Endothelial cell of umbilical vein (primary cell): ENCODE measurements around the gene STRIP2. TPM values are rescaled to one million over a fixed set of nuclear protein-coding genes. Genes with fewer than 3 reads are reported as not detected.

Source experiments
- BruUV-seq: library from RNA; stranded (reverse); fragments of 400-500 nt; replicated peaks from 2 replicates; lab custom pipeline; 2021; lab: Mats Ljungman, UMichigan
- CTCF ChIA-PET: fragments of 300-600, 350-600 bp; sonication (Branson Sonifier 250); formaldehyde crosslinking; loops from one replicate; lab custom pipeline; 2021; ENCODE audit warnings: antibody characterized with exemption, inconsistent platforms; lab: Charles Lee
- POLR2A ChIA-PET: fragments of 300-600, 350-600 bp; sonication (Branson Sonifier 250); formaldehyde crosslinking; loops from one replicate; lab custom pipeline; 2021; ENCODE audit warnings: antibody characterized with exemption, inconsistent platforms; lab: Charles Lee
- DNase-seq: peaks from one replicate; pipeline ENCODE4 v3.0.0-alpha.2; 2011; ENCODE audit warnings: low read depth, low spot score
- FAIRE-seq: peaks from 2 replicates; lab custom pipeline; 2011; peaks lifted over from hg19 to GRCh38; lab: Jason Lieb, UNC
- H2AFZ ChIP-seq: 2 replicates; pipeline ENCODE4 v1.6.0; 2012; ENCODE audit warnings: low read depth, low read length, control low read depth, inconsistent platforms
- H3K27ac ChIP-seq: 2 replicates; pipeline ENCODE4 v1.5.1; 2011; ENCODE audit warnings: low read depth, mild to moderate bottlenecking, control low read depth, low read length, moderate library complexity; ENCODE audit not compliant: insufficient read depth
- H3K27me3 ChIP-seq, 2 experiments: 2 replicates each; pipeline versions ENCODE4 v1.6.0 to v1.6.1; 2011; ENCODE audit warnings: low read length in 2 of 2, mixed read lengths in 1 of 2; ENCODE audit not compliant: control insufficient read depth in 2 of 2, insufficient read depth in 2 of 2
- H3K36me3 ChIP-seq, 2 experiments: 2 replicates in 1 of 2; 3 replicates in 1 of 2; pipeline ENCODE4 v1.5.1; 2011; ENCODE audit warnings: low read length in 2 of 2, mild to moderate bottlenecking in 1 of 2, moderate library complexity in 1 of 2; ENCODE audit not compliant: control insufficient read depth in 2 of 2, insufficient read depth in 2 of 2; ENCODE audit errors: extremely low read depth in 1 of 2
- H3K4me1 ChIP-seq: 3 replicates; pipeline ENCODE4 v1.5.1; 2011; ENCODE audit warnings: mild to moderate bottlenecking, low read length; ENCODE audit not compliant: control insufficient read depth, insufficient read depth; ENCODE audit errors: extremely low read depth
- H3K4me2 ChIP-seq: 2 replicates; pipeline ENCODE4 v1.6.1; 2011; ENCODE audit warnings: low read length, control low read depth, mixed read lengths; ENCODE audit not compliant: insufficient read depth
- H3K4me3 ChIP-seq, 3 experiments: fragments of 200-600 bp in 1 of 3; sonication (generic), shearing (Covaris generic) in 1 of 3; replicated peaks in 1 of 3; 2 replicates each; pipeline ENCODE4 v1.5.1; 2011 to 2016; ENCODE audit warnings: control low read depth in 3 of 3, low read length in 3 of 3, mild to moderate bottlenecking in 2 of 3, inconsistent platforms in 1 of 3, low read depth in 1 of 3, moderate library complexity in 1 of 3; ENCODE audit not compliant: insufficient read depth in 1 of 3
- H3K79me2 ChIP-seq: 2 replicates; pipeline ENCODE4 v1.6.0; 2012; ENCODE audit warnings: low read length, inconsistent platforms; ENCODE audit not compliant: control insufficient read depth, insufficient read depth
- H3K9ac ChIP-seq: replicated peaks from 2 replicates; pipeline ENCODE3; 2011; ENCODE audit warnings: low read length, control low read depth; ENCODE audit not compliant: insufficient read depth; ENCODE audit errors: extremely low read depth
- H3K9me1 ChIP-seq: replicated peaks from 3 replicates; pipeline ENCODE4 v1.6.0; 2011; ENCODE audit warnings: mild to moderate bottlenecking, low read length; ENCODE audit not compliant: control insufficient read depth, insufficient read depth; ENCODE audit errors: extremely low read depth
- H3K9me3 ChIP-seq: replicated peaks from 2 replicates; pipeline ENCODE4 v1.5.1; 2012; ENCODE audit warnings: low read length, inconsistent platforms; ENCODE audit not compliant: control insufficient read depth, insufficient read depth
- H4K20me1 ChIP-seq: replicated peaks from 2 replicates; pipeline ENCODE3; 2011; ENCODE audit warnings: mild to moderate bottlenecking, low read length; ENCODE audit not compliant: control insufficient read depth, insufficient read depth; ENCODE audit errors: extremely low read depth
- EZH2 ChIP-seq: IDR thresholded peaks from 2 replicates; pipeline ENCODE4 v1.6.1; 2012; ENCODE audit warnings: borderline replicate concordance, low read depth, mild to moderate bottlenecking, moderate library complexity, low read length, inconsistent platforms; ENCODE audit not compliant: severe bottlenecking
- FOS ChIP-seq: IDR thresholded peaks from 2 replicates; pipeline ENCODE4 v1.6.1; 2011; ENCODE audit warnings: mild to moderate bottlenecking, low read length, moderate library complexity, borderline replicate concordance; ENCODE audit not compliant: insufficient read depth
- GATA2 ChIP-seq: IDR thresholded peaks from 2 replicates; pipeline ENCODE4 v1.7.0; 2011; ENCODE audit warnings: low read depth, mild to moderate bottlenecking, moderate library complexity, mixed read lengths, low read length; ENCODE audit not compliant: insufficient read length, insufficient read depth
- JUN ChIP-seq: IDR thresholded peaks from 2 replicates; pipeline ENCODE4 v1.6.1; 2011; ENCODE audit warnings: borderline replicate concordance, low read depth; ENCODE audit not compliant: insufficient read length, insufficient read depth
- MYC ChIP-seq: IDR thresholded peaks from one replicate; pipeline ENCODE4 v1.6.1; 2011; ENCODE audit warnings: mild to moderate bottlenecking, low read depth, low read length
- POLR2A ChIP-seq: IDR thresholded peaks from 2 replicates; pipeline ENCODE4 v1.6.1; 2012; ENCODE audit warnings: low read depth, mild to moderate bottlenecking, control low read depth, low read length
- POLR2AphosphoS5 ChIP-seq: IDR thresholded peaks from 2 replicates; pipeline ENCODE4 v1.6.1; 2012; ENCODE audit warnings: low read depth, mild to moderate bottlenecking, control low read depth, low read length, moderate library complexity; ENCODE audit not compliant: insufficient read depth
- dilution Hi-C: fragments of 300-500 bp; cut with MboI; formaldehyde crosslinking; loops from one replicate; pipeline ENCODE4 v1.15.0; 2019; ENCODE audit warnings: low sequenced_read_pairs; ENCODE audit not compliant: extremely low pct_ligation_motif_present
- intact Hi-C: fragments of 100-400 bp; cut with micrococcal nuclease; formaldehyde crosslinking; loops from one replicate; pipeline ENCODE4 v1.10.0; 2022
- polyA plus RNA-seq, 4 experiments: library from polyadenylated mRNA; depleted of rRNA in 3 of 4; stranded (reverse) in 3 of 4; unstranded in 1 of 4; fragments of >200 nt; gene quantifications; 2 replicates each; pipeline versions ENCODE4 v1.2.1 to v1.2.3, GENCODE V29; 2011 to 2012; ENCODE audit warnings: missing spikeins in 1 of 4
- total RNA-seq: library from RNA; stranded (reverse); gene quantifications from 2 replicates; pipeline ENCODE4 v1.2.3, GENCODE V29; 2021
- TF ChIP-seq, protein P1 (sequence below): IDR thresholded peaks from 2 replicates; pipeline ENCODE4 v1.6.1; 2011; ENCODE audit not compliant: insufficient read depth, insufficient read length
- TF ChIP-seq, protein P2 (sequence below), 2 donors: IDR thresholded peaks; 1 replicate in 1 of 2; 2 replicates in 1 of 2; pipeline ENCODE4 v1.5.1; 2011; ENCODE audit warnings: low read length in 2 of 2, mild to moderate bottlenecking in 2 of 2, moderate library complexity in 2 of 2, control low read depth in 1 of 2, inconsistent platforms in 1 of 2, low read depth in 1 of 2; ENCODE audit not compliant: insufficient read depth in 1 of 2; ENCODE audit errors: extremely low read depth in 1 of 2

Gene STRIP2
- total and polyA plus RNA-seq, 2 donors (not counting 3 experiments of a cell fraction or from before 2014, with no cell fraction given): 3.4 to 10.0 TPM

DNA sequence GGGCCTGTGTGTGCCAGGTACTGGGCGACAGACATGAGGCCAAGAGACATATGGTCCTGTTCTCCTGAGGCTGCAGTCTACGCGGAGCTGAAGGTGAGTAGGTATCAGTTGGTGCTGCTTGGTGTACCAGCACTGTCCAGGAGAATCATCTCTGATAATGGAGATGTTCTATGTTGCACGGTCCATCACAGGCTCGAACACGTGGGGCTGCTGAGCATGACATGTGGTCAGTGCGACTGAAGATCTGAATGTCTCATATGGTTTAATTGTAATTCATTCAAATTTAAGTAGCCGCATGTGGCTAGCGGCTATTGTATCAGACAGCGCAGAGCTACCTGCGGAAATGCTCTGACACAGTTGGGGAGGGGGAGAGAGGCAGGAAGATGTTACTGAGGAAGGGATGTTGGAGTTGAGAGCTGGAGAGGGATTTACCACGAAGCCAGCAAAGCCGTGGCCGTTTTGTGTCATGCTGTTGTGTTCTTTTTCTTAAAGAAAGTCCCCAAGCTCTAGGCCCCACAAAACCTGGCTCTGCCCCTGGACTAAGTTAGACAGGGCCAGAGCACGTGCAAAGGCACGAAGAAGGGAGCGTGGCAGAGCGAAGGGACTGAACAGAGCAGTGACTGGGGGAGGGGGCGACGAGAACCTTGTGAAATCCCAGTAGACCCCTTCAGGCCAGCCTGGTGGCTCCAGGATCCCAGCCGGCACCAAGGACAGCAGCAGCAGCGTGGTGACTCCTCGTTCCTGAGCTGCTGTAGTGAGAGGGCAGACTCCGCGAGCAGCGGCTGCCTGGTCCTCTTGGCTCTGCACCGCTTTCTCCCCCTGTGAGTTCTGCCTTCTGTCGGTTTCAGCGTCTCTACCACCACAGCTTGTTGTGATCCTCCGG, 88.1 kb downstream of the STRIP2 start:
- Histone ChIP-seq H4K20me1 (no peaks in the 10 kb centered on the region), H3K4me1 (no peaks in the 10 kb centered on the region), H3K9me1 (no peaks in the 10 kb centered on the region), H3K27me3 (peaks cover 2 to 3% of the 10 kb centered on the region in 2 experiments), H3K4me3 (no peak overlapping the region), H3K9ac (no peak overlapping the region), H3K27ac (no peak overlapping the region), H3K4me2 (no peak overlapping the region), H3K36me3 (no peaks in the 10 kb centered on the region), H3K79me2 (no peaks in the 10 kb centered on the region), H3K9me3 (no peaks in the 10 kb centered on the region), H2AFZ (no peak overlapping the region)
- no TSS peak for BruUV-seq
- DNase-seq: no peak
- no peak for FAIRE-seq
- POLR2A ChIA-PET: no interaction called here
- intact Hi-C loops: no loop called here
- CTCF ChIA-PET: interaction anchor here (0.7 to 2.1 kb wide), 6 partner anchors 11 to 121 kb away, joined by 3 to 6 read pairs (median 4); no protein-coding TSS in a partner anchor
- TF ChIP-seq MYC (no peak), GATA2 (no peak), EZH2 (no peak), POLR2AphosphoS5 (no peak), JUN (no peak), POLR2A (no peak), FOS (no peak)
- TF ChIP-seq, protein P1, sequence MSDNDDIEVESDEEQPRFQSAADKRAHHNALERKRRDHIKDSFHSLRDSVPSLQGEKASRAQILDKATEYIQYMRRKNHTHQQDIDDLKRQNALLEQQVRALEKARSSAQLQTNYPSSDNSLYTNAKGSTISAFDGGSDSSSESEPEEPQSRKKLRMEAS: no peak
- TF ChIP-seq, protein P2, sequence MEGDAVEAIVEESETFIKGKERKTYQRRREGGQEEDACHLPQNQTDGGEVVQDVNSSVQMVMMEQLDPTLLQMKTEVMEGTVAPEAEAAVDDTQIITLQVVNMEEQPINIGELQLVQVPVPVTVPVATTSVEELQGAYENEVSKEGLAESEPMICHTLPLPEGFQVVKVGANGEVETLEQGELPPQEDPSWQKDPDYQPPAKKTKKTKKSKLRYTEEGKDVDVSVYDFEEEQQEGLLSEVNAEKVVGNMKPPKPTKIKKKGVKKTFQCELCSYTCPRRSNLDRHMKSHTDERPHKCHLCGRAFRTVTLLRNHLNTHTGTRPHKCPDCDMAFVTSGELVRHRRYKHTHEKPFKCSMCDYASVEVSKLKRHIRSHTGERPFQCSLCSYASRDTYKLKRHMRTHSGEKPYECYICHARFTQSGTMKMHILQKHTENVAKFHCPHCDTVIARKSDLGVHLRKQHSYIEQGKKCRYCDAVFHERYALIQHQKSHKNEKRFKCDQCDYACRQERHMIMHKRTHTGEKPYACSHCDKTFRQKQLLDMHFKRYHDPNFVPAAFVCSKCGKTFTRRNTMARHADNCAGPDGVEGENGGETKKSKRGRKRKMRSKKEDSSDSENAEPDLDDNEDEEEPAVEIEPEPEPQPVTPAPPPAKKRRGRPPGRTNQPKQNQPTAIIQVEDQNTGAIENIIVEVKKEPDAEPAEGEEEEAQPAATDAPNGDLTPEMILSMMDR (IDR thresholded peaks at IDR 0.05; ENCODE audit: extremely low read depth in 1 of 2, insufficient read depth in 1 of 2, low read depth in 1 of 2, low read length in 2 of 2): no peak
- dilution Hi-C loops: no loop called here
